HEK293 (cell line): ENCODE measurements around the gene PCBP2.

Source experiments
- CTCF ChIA-PET: fragments of 350-600 bp; formaldehyde crosslinking; extraction: SDS; loops from one replicate; lab custom pipeline; 2021; ENCODE audit warnings: antibody characterized with exemption; lab: Yijun Ruan, JAX
- POLR2A ChIA-PET: fragments of 300-600 bp; formaldehyde crosslinking; extraction: SDS; loops from one replicate; lab custom pipeline; 2020; ENCODE audit warnings: antibody characterized with exemption, inconsistent platforms; lab: Yijun Ruan, JAX
- H3K27ac ChIP-seq: fragments of 200-500 bp; sonication (Bioruptor generic); 2 replicates; pipeline ENCODE4 v1.5.1; 2014; ENCODE audit warnings: low read depth, low read length, control low read depth, inconsistent platforms; ENCODE audit errors: extremely low read depth
- H3K36me3 ChIP-seq, 2 experiments: fragments of 200-500 bp in 1 of 2; sonication (Bioruptor generic) in 1 of 2; 1 replicate in 1 of 2; 2 replicates in 1 of 2; pipeline ENCODE4 v1.5.1; 2014 to 2017; ENCODE audit warnings: inconsistent platforms in 2 of 2, low read length in 2 of 2; ENCODE audit not compliant: control insufficient read depth in 2 of 2, insufficient read depth in 1 of 2
- H3K4me1 ChIP-seq: fragments of 200-500 bp; sonication (Bioruptor generic); 2 replicates; pipeline ENCODE4 v1.5.1; 2014; ENCODE audit warnings: mild to moderate bottlenecking, low read length, inconsistent platforms; ENCODE audit not compliant: control insufficient read depth, insufficient read depth
- H3K4me3 ChIP-seq: 2 replicates; pipeline ENCODE4 v1.5.1; 2011; ENCODE audit warnings: low read depth, mild to moderate bottlenecking, control low read depth, low read length, moderate library complexity
- H3K9me3 ChIP-seq: fragments of 200-500 bp; sonication (Bioruptor generic); 2 replicates; pipeline ENCODE4 v1.5.1; 2014; ENCODE audit warnings: low read depth, low read length, inconsistent platforms; ENCODE audit not compliant: control insufficient read depth, insufficient read depth
- BCL11B ChIP-seq: fragments of 450-650 bp; formaldehyde crosslinking; IDR thresholded peaks from 2 replicates; pipeline ENCODE4 v1.5.1; 2016; ENCODE audit warnings: low read depth, missing biosample characterization, missing genetic modification characterization
- FEZF1 ChIP-seq: fragments of 450-650 bp; formaldehyde crosslinking; IDR thresholded peaks from 2 replicates; pipeline ENCODE4 v1.5.1; 2016; ENCODE audit warnings: missing biosample characterization, missing genetic modification characterization
- HOXA7 ChIP-seq: sonication (generic); formaldehyde crosslinking; IDR thresholded peaks from 2 replicates; pipeline ENCODE4 v1.8.1; 2022; ENCODE audit warnings: missing genetic modification reagents, borderline replicate concordance
- KLF8 ChIP-seq: fragments of 450-650 bp; formaldehyde crosslinking; IDR thresholded peaks from 2 replicates; pipeline ENCODE4 v1.5.1; 2016; ENCODE audit warnings: missing biosample characterization, missing genetic modification characterization
- RBAK ChIP-seq: fragments of 450-650 bp; formaldehyde crosslinking; IDR thresholded peaks from 2 replicates; pipeline ENCODE4 v1.5.1; 2016; ENCODE audit warnings: missing biosample characterization, missing genetic modification characterization
- SETDB1 ChIP-seq: IDR thresholded peaks from one replicate; pipeline ENCODE4 v1.6.1; 2017; ENCODE audit warnings: mild to moderate bottlenecking, low read length, moderate library complexity, mixed read lengths; ENCODE audit not compliant: insufficient read length
- SP2 ChIP-seq: fragments of 450-650 bp; formaldehyde crosslinking; IDR thresholded peaks from 2 replicates; pipeline ENCODE4 v1.5.1; 2016; ENCODE audit warnings: missing biosample characterization, missing genetic modification characterization
- ZNF138 ChIP-seq: fragments of 450-650 bp; formaldehyde crosslinking; IDR thresholded peaks from 2 replicates; pipeline ENCODE4 v1.5.1; 2016; ENCODE audit warnings: missing biosample characterization, missing genetic modification characterization, borderline replicate concordance
- ZNF140 ChIP-seq: fragments of 450-650 bp; formaldehyde crosslinking; IDR thresholded peaks from 2 replicates; pipeline ENCODE4 v1.5.1; 2016; ENCODE audit warnings: missing biosample characterization, missing genetic modification characterization
- ZNF19 ChIP-seq: fragments of 450-650 bp; formaldehyde crosslinking; IDR thresholded peaks from 2 replicates; pipeline ENCODE4; 2016; ENCODE audit warnings: missing biosample characterization, missing genetic modification characterization, low read depth
- ZNF221 ChIP-seq: fragments of 450-650 bp; formaldehyde crosslinking; IDR thresholded peaks from 2 replicates; pipeline ENCODE4 v1.5.1; 2017; ENCODE audit warnings: missing biosample characterization, missing genetic modification characterization, borderline replicate concordance
- ZNF48 ChIP-seq: fragments of 450-650 bp; formaldehyde crosslinking; IDR thresholded peaks from 2 replicates; pipeline ENCODE4 v1.5.1; 2016; ENCODE audit warnings: missing biosample characterization, missing genetic modification characterization
- ZNF585B ChIP-seq: fragments of 450-650 bp; formaldehyde crosslinking; IDR thresholded peaks from 2 replicates; pipeline ENCODE4 v1.5.1; 2016; ENCODE audit warnings: missing biosample characterization, missing genetic modification characterization
- ZNF677 ChIP-seq: fragments of 450-650 bp; IDR thresholded peaks from 2 replicates; pipeline ENCODE4 v1.5.0; 2018; ENCODE audit warnings: missing biosample characterization, mild to moderate bottlenecking, missing genetic modification characterization, moderate library complexity
- ZNF76 ChIP-seq: fragments of 450-650 bp; formaldehyde crosslinking; IDR thresholded peaks from 2 replicates; pipeline ENCODE4; 2016; ENCODE audit warnings: low read depth, missing biosample characterization, missing genetic modification characterization, borderline replicate concordance
- ZNF792 ChIP-seq: fragments of 450-650 bp; formaldehyde crosslinking; IDR thresholded peaks from 2 replicates; pipeline ENCODE4 v1.5.1; 2016; ENCODE audit warnings: missing biosample characterization, missing genetic modification characterization
- TF ChIP-seq, protein P1 (sequence below): fragments of 450-650 bp; formaldehyde crosslinking; IDR thresholded peaks from 2 replicates; pipeline ENCODE4 v1.5.1; 2017; ENCODE audit warnings: missing biosample characterization, missing genetic modification characterization
- TF ChIP-seq, protein P2 (sequence below): fragments of 450-650 bp; formaldehyde crosslinking; IDR thresholded peaks from 2 replicates; pipeline ENCODE4 v1.5.0; 2017; ENCODE audit warnings: missing biosample characterization, missing genetic modification characterization, borderline replicate concordance
- TF ChIP-seq, protein P3 (sequence below): fragments of 450-650 bp; formaldehyde crosslinking; IDR thresholded peaks from 2 replicates; pipeline ENCODE4 v1.5.1; 2016; ENCODE audit warnings: missing biosample characterization, missing genetic modification characterization
- TF ChIP-seq, protein P4 (sequence below): fragments of 450-650 bp; formaldehyde crosslinking; IDR thresholded peaks from 2 replicates; pipeline ENCODE4 v1.5.1; 2016; ENCODE audit warnings: missing biosample characterization, missing genetic modification characterization, low read depth
- TF ChIP-seq, protein P5 (sequence below): fragments of 450-650 bp; formaldehyde crosslinking; IDR thresholded peaks from 2 replicates; pipeline ENCODE4 v1.5.1; 2016; ENCODE audit warnings: missing biosample characterization, missing genetic modification characterization, low read depth
- TF ChIP-seq, protein P6 (sequence below): fragments of 450-650 bp; formaldehyde crosslinking; IDR thresholded peaks from 2 replicates; pipeline ENCODE4; 2016; ENCODE audit warnings: missing biosample characterization, missing genetic modification characterization

Gene PCBP2

DNA sequence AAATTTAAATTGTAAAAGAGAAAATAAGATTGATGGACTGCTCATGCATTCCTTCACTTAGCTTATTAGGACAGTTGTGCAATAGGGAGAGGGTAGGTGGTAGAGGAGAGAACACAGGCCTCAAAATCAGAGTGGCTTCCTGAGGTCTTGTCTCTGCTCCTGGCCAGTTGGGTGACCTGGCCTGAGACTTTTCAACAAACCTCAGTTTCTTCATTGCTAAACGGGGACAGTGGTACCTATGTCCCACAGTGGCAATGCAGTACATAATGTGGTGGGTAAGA, 44.8 kb downstream of the PCBP2 start (continued):
- TF ChIP-seq, protein P1, sequence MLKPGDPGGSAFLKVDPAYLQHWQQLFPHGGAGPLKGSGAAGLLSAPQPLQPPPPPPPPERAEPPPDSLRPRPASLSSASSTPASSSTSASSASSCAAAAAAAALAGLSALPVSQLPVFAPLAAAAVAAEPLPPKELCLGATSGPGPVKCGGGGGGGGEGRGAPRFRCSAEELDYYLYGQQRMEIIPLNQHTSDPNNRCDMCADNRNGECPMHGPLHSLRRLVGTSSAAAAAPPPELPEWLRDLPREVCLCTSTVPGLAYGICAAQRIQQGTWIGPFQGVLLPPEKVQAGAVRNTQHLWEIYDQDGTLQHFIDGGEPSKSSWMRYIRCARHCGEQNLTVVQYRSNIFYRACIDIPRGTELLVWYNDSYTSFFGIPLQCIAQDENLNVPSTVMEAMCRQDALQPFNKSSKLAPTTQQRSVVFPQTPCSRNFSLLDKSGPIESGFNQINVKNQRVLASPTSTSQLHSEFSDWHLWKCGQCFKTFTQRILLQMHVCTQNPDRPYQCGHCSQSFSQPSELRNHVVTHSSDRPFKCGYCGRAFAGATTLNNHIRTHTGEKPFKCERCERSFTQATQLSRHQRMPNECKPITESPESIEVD (tag by site-specific recombination) = no peak
- TF ChIP-seq ZNF792 (tag by site-specific recombination) (no peak), ZNF138 (tag by site-specific recombination) (no peak), ZNF48 (tag by site-specific recombination) (no peak), SETDB1 (no peak), ZNF585B (tag by site-specific recombination) (no peak), ZNF140 (tag by site-specific recombination) (no peak)

DNA sequence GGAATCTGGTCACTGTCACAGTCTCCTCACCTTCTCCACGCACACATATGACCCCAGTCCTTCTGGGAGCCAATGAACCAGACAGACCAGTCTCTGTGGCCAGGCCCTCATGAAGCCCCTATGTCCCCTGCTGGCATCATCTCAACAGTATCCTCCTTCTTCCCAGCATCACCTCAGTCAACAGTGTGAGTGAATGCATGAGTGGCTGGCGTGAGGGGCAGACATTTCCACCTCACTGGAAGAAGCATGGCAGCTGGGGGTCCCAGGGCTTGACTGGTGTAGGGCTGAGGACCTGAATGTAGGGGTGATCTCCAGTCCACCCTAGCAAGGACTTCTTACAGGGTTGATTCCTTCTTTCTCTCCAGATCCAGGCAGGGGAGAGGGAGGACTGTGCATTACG, 45.6 kb downstream of the PCBP2 start:
- Histone ChIP-seq H3K27ac (no peak overlapping the region), H3K4me1 (peaks cover 24% of the 10 kb centered on the region), H3K4me3 (no peak overlapping the region), H3K9me3 (no peaks in the 10 kb centered on the region), H3K36me3 (no peaks in the 10 kb centered on the region)
- ChIA-PET CTCF (interaction anchor here (1.7 kb wide), 1 partner anchor 10 kb away, joined by 3 read pairs; the partner anchor contains the start of gene NPFF), POLR2A (interaction anchor here (0.5 to 4.6 kb wide), 2 partner anchors 15 to 474 kb away, joined by 3 to 39 read pairs; no protein-coding TSS in a partner anchor)
- TF ChIP-seq, protein P2, sequence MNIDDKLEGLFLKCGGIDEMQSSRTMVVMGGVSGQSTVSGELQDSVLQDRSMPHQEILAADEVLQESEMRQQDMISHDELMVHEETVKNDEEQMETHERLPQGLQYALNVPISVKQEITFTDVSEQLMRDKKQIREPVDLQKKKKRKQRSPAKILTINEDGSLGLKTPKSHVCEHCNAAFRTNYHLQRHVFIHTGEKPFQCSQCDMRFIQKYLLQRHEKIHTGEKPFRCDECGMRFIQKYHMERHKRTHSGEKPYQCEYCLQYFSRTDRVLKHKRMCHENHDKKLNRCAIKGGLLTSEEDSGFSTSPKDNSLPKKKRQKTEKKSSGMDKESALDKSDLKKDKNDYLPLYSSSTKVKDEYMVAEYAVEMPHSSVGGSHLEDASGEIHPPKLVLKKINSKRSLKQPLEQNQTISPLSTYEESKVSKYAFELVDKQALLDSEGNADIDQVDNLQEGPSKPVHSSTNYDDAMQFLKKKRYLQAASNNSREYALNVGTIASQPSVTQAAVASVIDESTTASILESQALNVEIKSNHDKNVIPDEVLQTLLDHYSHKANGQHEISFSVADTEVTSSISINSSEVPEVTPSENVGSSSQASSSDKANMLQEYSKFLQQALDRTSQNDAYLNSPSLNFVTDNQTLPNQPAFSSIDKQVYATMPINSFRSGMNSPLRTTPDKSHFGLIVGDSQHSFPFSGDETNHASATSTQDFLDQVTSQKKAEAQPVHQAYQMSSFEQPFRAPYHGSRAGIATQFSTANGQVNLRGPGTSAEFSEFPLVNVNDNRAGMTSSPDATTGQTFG (tag by site-specific recombination) = no peak
- TF ChIP-seq RBAK (tag by site-specific recombination) (no peak), SP2 (tag by site-specific recombination) (no peak), ZNF76 (tag by site-specific recombination) (no peak), BCL11B (tag by site-specific recombination) (no peak), SETDB1 (no peak), FEZF1 (no peak)
- TF ChIP-seq, protein P3, sequence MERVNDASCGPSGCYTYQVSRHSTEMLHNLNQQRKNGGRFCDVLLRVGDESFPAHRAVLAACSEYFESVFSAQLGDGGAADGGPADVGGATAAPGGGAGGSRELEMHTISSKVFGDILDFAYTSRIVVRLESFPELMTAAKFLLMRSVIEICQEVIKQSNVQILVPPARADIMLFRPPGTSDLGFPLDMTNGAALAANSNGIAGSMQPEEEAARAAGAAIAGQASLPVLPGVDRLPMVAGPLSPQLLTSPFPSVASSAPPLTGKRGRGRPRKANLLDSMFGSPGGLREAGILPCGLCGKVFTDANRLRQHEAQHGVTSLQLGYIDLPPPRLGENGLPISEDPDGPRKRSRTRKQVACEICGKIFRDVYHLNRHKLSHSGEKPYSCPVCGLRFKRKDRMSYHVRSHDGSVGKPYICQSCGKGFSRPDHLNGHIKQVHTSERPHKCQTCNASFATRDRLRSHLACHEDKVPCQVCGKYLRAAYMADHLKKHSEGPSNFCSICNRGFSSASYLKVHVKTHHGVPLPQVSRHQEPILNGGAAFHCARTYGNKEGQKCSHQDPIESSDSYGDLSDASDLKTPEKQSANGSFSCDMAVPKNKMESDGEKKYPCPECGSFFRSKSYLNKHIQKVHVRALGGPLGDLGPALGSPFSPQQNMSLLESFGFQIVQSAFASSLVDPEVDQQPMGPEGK = no peak

DNA sequence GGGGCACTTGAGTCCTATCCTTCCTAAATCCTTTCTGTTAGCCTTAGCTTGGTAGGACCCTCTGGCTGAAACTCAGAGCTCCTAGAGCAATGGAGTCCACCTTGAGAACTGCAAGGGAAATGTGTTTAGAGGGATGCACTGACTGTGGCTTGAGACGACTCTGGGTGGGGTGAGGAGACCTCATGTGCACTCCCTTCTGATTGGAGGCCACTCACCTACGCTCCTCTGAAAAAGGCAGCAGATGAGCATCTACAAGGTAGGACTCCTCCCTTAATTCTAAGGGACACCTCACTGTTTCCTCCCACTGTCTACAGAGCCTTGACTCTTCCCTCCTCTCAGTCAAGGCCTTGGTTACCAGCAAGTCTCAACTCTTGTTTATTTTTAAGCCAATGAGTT, 46.3 kb downstream of the PCBP2 start:
- Histone ChIP-seq H3K4me3 (no peak overlapping the region; the same call in 1 of the 2 replicates), H3K27ac (no peak overlapping the region), H3K4me1 (peaks cover 24% of the 10 kb centered on the region), H3K36me3 (peaks cover 0 to 5% of the 10 kb centered on the region in 2 experiments; a peak in 1 of 3 replicates), H3K9me3 (no peaks in the 10 kb centered on the region)
- ChIA-PET POLR2A (interaction anchor here (0.6 to 4.6 kb wide), 3 partner anchors 16 to 199 kb away, joined by 3 to 39 read pairs (median 6); no protein-coding TSS in a partner anchor), CTCF (interaction anchor here (1.7 kb wide), 1 partner anchor 9 kb away, joined by 3 read pairs; the partner anchor contains the start of gene NPFF)
- TF ChIP-seq ZNF677 (tag by site-specific recombination) (no peak), HOXA7 (CRISPR knock-in tag) (no peak), ZNF221 (tag by site-specific recombination) (no peak), KLF8 (tag by site-specific recombination) (no peak), ZNF19 (tag by site-specific recombination) (no peak)
- TF ChIP-seq, protein P4, sequence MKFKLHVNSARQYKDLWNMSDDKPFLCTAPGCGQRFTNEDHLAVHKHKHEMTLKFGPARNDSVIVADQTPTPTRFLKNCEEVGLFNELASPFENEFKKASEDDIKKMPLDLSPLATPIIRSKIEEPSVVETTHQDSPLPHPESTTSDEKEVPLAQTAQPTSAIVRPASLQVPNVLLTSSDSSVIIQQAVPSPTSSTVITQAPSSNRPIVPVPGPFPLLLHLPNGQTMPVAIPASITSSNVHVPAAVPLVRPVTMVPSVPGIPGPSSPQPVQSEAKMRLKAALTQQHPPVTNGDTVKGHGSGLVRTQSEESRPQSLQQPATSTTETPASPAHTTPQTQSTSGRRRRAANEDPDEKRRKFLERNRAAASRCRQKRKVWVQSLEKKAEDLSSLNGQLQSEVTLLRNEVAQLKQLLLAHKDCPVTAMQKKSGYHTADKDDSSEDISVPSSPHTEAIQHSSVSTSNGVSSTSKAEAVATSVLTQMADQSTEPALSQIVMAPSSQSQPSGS (tag by site-specific recombination) = no peak
- TF ChIP-seq, protein P5, sequence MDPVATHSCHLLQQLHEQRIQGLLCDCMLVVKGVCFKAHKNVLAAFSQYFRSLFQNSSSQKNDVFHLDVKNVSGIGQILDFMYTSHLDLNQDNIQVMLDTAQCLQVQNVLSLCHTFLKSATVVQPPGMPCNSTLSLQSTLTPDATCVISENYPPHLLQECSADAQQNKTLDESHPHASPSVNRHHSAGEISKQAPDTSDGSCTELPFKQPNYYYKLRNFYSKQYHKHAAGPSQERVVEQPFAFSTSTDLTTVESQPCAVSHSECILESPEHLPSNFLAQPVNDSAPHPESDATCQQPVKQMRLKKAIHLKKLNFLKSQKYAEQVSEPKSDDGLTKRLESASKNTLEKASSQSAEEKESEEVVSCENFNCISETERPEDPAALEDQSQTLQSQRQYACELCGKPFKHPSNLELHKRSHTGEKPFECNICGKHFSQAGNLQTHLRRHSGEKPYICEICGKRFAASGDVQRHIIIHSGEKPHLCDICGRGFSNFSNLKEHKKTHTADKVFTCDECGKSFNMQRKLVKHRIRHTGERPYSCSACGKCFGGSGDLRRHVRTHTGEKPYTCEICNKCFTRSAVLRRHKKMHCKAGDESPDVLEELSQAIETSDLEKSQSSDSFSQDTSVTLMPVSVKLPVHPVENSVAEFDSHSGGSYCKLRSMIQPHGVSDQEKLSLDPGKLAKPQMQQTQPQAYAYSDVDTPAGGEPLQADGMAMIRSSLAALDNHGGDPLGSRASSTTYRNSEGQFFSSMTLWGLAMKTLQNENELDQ (tag by site-specific recombination) = no peak
- TF ChIP-seq, protein P6, sequence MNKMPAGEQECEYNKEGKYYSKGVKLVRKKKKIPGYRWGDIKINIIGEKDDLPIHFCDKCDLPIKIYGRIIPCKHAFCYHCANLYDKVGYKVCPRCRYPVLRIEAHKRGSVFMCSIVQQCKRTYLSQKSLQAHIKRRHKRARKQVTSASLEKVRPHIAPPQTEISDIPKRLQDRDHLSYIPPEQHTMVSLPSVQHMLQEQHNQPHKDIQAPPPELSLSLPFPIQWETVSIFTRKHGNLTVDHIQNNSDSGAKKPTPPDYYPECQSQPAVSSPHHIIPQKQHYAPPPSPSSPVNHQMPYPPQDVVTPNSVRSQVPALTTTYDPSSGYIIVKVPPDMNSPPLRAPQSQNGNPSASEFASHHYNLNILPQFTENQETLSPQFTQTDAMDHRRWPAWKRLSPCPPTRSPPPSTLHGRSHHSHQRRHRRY (tag by site-specific recombination) = no peak
